ENCODE measurements around the gene GALM. TPM values are rescaled to one million over a fixed set of nuclear protein-coding genes. Genes with fewer than 3 reads are reported as not detected.

GALM gene
- polyA plus RNA-seq, 1 donor (not counting 4 experiments of a cell fraction or from before 2014, with no cell fraction given), result 1.2 TPM

DNA sequence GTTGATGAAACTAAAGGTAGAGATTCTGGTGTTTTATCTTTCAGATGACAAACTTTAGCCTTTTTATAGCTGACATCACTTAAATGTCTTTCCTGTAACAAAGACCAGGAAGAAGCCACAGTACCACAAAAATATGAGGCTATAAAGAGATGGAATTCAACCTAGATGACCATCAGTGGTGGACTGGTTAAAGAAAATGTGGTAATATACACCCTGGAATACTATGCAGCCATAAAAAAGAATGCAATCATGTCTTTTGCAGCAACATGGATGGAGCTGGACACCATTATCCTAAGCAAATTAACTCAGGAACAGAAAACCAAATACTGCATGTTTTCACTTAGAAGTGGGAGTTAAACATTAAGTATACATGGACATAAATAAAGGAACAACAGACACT, 44.9 kb upstream of the GALM start:
- no peak overlapping the region for H3K27ac ChIP-seq (ENCODE audit: control insufficient read depth, insufficient read depth, low read length)
- no peaks in the 10 kb centered on the region for H3K9me3 ChIP-seq (ENCODE audit: control insufficient read depth, low read depth, low read length)
- H3K4me2 ChIP-seq (ENCODE audit: control insufficient read depth, extremely low read depth, insufficient read depth, low read depth, low read length), result no peak overlapping the region
- no peak overlapping the region for H3K4me3 ChIP-seq (ENCODE audit: control insufficient read depth in 2 of 3, extremely low read depth in 1 of 3, insufficient read depth in 2 of 3, low read depth in 1 of 3, low read length in 3 of 3)
- H4K20me1 ChIP-seq (ENCODE audit: control insufficient read depth, extremely low read depth, insufficient read depth, low read length), result no peaks in the 10 kb centered on the region
- peaks cover 6% of the 10 kb centered on the region for H3K4me1 ChIP-seq (ENCODE audit: control insufficient read depth, extremely low read depth, insufficient read depth, low read length)
- no peaks in the 10 kb centered on the region for H3K36me3 ChIP-seq (ENCODE audit: control insufficient read depth in 2 of 2, extremely low read depth in 1 of 2, insufficient read depth in 2 of 2, low read length in 2 of 2)
- H2AFZ ChIP-seq (ENCODE audit: control insufficient read depth, low read length), result no peak overlapping the region
- DNase-seq (ENCODE audit: low read depth, low spot score) (no peak), FAIRE-seq (no peak)
- H3K79me2 ChIP-seq (ENCODE audit: control insufficient read depth, insufficient read depth, low read length), result no peaks in the 10 kb centered on the region
- H3K9me1 ChIP-seq (ENCODE audit: control insufficient read depth, extremely low read depth, insufficient read depth, low read length), result no peaks in the 10 kb centered on the region
- no peak for TF ChIP-seq EZH2 (IDR thresholded peaks at IDR 0.05; ENCODE audit: low read length)
- TF ChIP-seq, protein P1, sequence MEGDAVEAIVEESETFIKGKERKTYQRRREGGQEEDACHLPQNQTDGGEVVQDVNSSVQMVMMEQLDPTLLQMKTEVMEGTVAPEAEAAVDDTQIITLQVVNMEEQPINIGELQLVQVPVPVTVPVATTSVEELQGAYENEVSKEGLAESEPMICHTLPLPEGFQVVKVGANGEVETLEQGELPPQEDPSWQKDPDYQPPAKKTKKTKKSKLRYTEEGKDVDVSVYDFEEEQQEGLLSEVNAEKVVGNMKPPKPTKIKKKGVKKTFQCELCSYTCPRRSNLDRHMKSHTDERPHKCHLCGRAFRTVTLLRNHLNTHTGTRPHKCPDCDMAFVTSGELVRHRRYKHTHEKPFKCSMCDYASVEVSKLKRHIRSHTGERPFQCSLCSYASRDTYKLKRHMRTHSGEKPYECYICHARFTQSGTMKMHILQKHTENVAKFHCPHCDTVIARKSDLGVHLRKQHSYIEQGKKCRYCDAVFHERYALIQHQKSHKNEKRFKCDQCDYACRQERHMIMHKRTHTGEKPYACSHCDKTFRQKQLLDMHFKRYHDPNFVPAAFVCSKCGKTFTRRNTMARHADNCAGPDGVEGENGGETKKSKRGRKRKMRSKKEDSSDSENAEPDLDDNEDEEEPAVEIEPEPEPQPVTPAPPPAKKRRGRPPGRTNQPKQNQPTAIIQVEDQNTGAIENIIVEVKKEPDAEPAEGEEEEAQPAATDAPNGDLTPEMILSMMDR (optimal IDR thresholded peaks at IDR 0.05 in 1 of 3, IDR thresholded peaks at IDR 0.05 in 1 of 3, conservative IDR thresholded peaks at IDR 0.05 in 1 of 3; ENCODE audit: extremely low read depth in 1 of 3, insufficient read depth in 2 of 3, low read length in 3 of 3), result no peak
- H3K9ac ChIP-seq (ENCODE audit: control insufficient read depth, extremely low read depth, insufficient read depth, low read length), result no peak overlapping the region
- no peaks in the 10 kb centered on the region for H3K27me3 ChIP-seq (ENCODE audit: control insufficient read depth, extremely low read depth, insufficient read depth, low read length)
- dilution Hi-C loops (cut with MboI; ENCODE audit: extremely low pct_ligation_motif_present, low sequenced_read_pairs), result loop anchor here (25.0 kb wide), 1 partner anchor 91 kb away; no protein-coding TSS in a partner anchor

GRCh38 chr2:38622210-38622609, 43.7 kb upstream of the GALM start:
- Histone ChIP-seq H3K79me2 (ENCODE audit: control insufficient read depth, insufficient read depth, low read length) (no peaks in the 10 kb centered on the region), H4K20me1 (ENCODE audit: control insufficient read depth, extremely low read depth, insufficient read depth, low read length) (no peaks in the 10 kb centered on the region), H3K4me1 (ENCODE audit: control insufficient read depth, extremely low read depth, insufficient read depth, low read length) (no peaks in the 10 kb centered on the region), H3K27me3 (ENCODE audit: control insufficient read depth, extremely low read depth, insufficient read depth, low read length) (no peaks in the 10 kb centered on the region), H3K9me1 (ENCODE audit: control insufficient read depth, extremely low read depth, insufficient read depth, low read length) (no peaks in the 10 kb centered on the region), H3K9me3 (ENCODE audit: control insufficient read depth, low read depth, low read length) (no peaks in the 10 kb centered on the region), H3K36me3 (ENCODE audit: control insufficient read depth in 2 of 2, extremely low read depth in 1 of 2, insufficient read depth in 2 of 2, low read length in 2 of 2) (no peaks in the 10 kb centered on the region), H3K4me3 (ENCODE audit: control insufficient read depth in 2 of 3, extremely low read depth in 1 of 3, insufficient read depth in 2 of 3, low read depth in 1 of 3, low read length in 3 of 3) (no peak overlapping the region), H3K9ac (ENCODE audit: control insufficient read depth, extremely low read depth, insufficient read depth, low read length) (no peak overlapping the region), H3K27ac (ENCODE audit: control insufficient read depth, insufficient read depth, low read length) (no peak overlapping the region), H3K4me2 (ENCODE audit: control insufficient read depth, extremely low read depth, insufficient read depth, low read depth, low read length) (no peak overlapping the region), H2AFZ (ENCODE audit: control insufficient read depth, low read length) (no peak overlapping the region)
- FAIRE-seq (no peak), DNase-seq (ENCODE audit: low read depth, low spot score) (no peak)
- TF ChIP-seq EZH2 (IDR thresholded peaks at IDR 0.05; ENCODE audit: low read length), result no peak
- TF ChIP-seq, protein P1 (optimal IDR thresholded peaks at IDR 0.05 in 1 of 3, IDR thresholded peaks at IDR 0.05 in 1 of 3, conservative IDR thresholded peaks at IDR 0.05 in 1 of 3; ENCODE audit: extremely low read depth in 1 of 3, insufficient read depth in 2 of 3, low read length in 3 of 3), result no peak
- dilution Hi-C loops (cut with MboI; ENCODE audit: extremely low pct_ligation_motif_present, low sequenced_read_pairs), result loop anchor here (25.0 kb wide), 1 partner anchor 90 kb away; no protein-coding TSS in a partner anchor
